GM20000 (cell line): ENCODE results near the gene SLC35F4.

ENCODE experiments used
- DNase-seq: peaks from one replicate; pipeline ENCODE4 v3.0.0; 2012; ENCODE audit warnings: low spot score
- TF ChIP-seq, protein P1 (sequence below): IDR thresholded peaks from 2 replicates; pipeline ENCODE4 v1.5.1; 2012; ENCODE audit warnings: mild to moderate bottlenecking, control low read depth; ENCODE audit errors: extremely low read depth, missing control alignments

Gene SLC35F4

DNA sequence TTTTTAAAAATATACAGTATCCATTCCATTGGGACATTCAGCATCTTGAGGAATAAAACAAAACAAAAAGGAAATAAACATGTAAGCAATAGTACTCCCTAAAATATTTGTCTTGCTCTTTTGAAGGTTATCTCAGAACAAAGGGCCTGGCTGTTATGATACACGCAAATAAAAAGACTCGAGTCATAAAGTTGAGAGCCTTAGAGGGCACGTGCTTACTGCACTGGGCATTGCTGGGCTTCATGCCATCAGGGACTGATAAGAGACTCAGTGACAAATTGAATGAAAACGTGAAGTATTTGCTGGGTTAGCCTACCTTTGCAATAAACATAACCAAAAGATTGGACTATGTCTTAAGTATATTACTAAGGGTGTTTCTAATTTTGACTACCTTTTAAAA is 118.9 kb downstream of the SLC35F4 start:
- TF ChIP-seq, protein P1, sequence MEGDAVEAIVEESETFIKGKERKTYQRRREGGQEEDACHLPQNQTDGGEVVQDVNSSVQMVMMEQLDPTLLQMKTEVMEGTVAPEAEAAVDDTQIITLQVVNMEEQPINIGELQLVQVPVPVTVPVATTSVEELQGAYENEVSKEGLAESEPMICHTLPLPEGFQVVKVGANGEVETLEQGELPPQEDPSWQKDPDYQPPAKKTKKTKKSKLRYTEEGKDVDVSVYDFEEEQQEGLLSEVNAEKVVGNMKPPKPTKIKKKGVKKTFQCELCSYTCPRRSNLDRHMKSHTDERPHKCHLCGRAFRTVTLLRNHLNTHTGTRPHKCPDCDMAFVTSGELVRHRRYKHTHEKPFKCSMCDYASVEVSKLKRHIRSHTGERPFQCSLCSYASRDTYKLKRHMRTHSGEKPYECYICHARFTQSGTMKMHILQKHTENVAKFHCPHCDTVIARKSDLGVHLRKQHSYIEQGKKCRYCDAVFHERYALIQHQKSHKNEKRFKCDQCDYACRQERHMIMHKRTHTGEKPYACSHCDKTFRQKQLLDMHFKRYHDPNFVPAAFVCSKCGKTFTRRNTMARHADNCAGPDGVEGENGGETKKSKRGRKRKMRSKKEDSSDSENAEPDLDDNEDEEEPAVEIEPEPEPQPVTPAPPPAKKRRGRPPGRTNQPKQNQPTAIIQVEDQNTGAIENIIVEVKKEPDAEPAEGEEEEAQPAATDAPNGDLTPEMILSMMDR = no peak
- no peak for DNase-seq

DNA sequence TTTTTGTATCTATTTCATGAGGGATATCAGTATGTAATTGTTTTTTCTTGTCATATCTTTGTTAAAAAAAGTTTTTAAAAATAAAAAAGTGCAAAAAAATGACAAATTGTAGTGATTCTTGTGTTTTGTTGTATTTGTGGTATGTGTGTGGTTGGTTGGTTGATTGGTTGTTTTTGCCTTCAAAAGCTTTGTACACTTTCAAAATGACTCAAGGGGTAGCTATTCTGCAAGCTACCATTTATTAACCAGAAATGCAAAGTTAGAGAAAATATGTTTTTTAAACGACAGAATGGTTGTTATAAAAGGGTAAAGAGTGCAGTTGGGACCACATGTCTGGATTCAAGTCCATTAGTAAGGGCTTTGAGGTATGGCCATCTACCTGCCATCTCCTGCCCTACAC is 119.3 kb downstream of the SLC35F4 start:
- TF ChIP-seq, protein P1 = no peak
- DNase-seq = no peak

DNA sequence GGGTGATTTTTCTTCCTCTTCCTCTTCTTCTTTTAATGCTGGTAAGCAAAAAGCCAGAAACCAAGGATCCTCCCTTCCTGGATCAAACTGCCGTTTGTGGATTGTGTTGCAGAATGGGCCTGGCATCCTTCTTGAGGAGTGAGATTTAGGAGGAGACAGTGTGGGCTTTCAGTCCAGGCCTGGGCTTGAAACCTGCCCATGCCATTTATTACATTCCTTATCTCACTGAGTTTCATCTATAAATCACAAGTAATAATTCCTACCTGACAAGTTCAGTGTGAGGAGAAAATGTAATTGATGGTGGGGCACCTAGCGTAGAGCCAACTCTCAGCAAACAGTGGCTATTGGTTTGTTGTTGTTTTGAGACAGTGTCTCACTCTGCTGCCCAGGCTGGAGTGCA is 126.4 kb downstream of the SLC35F4 start:
- TF ChIP-seq, protein P1 = no peak
- DNase-seq = no peak

DNA sequence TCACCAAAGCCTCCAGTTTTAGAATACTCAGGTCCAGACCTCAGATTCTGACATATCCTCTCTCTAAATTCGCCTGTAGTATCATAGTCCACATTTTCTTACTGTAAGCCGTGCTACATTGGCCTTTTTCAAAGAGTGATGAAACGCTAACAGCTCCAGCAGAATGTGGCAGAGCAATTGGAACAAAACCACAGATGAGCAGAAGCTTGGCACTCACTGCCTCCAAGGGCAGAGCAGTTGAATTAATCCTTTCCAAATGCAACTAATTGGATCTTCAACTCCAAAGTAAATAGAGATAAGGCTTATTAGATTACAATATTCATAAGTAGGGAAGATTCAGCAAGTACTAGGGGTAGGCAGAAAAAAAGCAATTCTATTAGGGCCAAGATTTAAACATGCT is 128.3 kb downstream of the SLC35F4 start:
- DNase-seq = no peak
- TF ChIP-seq, protein P1 = no peak

DNA sequence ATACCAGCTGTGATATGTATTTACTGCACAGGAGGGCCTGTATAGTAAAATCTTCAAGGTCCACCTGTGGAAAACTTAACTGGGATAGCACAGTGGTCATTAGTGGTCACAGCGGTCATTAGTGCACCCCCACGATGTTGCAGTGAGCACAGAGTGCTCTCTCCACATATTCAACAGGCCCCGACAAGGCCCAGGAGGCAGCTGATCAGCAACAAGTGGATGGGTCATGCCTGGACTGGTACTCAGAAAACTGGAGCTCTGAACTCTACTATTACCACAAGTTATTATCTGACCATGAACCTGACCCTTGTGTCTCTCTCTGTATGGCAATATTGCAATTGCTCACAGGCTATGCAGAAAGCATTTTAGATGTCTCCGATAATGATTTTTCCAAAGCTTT is 129.5 kb downstream of the SLC35F4 start:
- no peak for DNase-seq
- TF ChIP-seq, protein P1 = no peak

DNA sequence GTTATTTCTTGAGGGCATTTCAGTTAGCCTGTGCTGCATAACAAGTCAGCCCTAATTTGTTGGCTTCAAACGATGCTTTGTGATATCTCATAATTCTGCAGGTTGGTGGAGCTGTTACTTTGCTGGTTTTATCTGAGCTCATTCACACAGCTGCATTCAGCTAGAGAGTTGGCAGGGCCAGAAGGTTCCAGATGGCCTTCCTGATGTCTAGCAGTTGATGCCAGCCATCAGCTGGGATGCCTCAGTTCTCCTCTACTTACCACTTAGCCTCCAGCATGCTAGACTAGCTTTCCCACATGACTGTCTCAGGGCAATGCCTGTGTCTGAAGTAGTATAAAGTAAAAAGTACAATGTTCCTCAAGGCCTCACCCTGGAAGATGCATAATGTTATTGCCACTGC is 130.6 kb downstream of the SLC35F4 start:
- TF ChIP-seq, protein P1 = no peak
- no peak for DNase-seq

DNA sequence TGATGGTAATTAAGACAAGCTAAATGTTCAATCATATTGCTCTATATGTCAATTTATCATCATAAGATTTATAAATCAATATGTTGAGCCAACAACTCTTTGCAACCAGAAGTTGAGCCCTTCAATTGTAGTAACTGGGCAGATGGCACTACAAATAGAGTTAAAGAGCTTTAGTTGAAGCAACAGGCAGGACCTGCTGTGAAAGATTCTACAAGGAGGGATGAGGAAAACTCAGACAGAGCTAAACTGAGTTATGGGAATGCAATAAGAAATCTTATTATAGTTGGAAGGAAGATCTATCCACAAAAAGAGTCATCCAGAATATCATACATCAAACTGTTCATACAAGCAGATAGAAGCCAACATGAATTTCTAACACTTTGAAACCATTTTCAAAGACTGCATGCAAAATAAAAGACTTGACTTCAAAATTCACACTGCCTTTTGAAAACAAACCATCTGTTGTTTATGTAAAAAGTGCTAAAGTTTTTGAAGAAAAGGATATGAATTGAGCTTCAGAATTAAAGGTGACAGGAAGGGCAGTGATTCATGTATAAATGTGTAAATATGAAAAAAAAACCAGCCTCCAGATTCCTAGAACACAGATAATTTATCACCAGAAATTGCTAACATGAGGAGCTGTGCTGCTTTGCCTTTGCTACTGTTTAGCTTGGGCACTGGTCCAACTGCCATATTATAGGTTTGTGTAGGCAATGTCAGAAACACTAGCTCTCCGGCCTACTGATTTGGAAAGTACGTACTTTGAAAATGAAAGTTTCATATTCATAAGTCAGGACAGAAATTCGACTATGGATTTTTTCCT is 133.2 kb downstream of the SLC35F4 start:
- DNase-seq = no peak
- TF ChIP-seq, protein P1 = no peak
